H9 (cell line): ENCODE results near the gene ITPK1. TPM values are rescaled to one million over a fixed set of nuclear protein-coding genes. Genes with fewer than 3 reads are reported as not detected.

Experiments used
- DNase-seq: peaks from one replicate; pipeline ENCODE4 v3.0.0-alpha.2; 2017
- H2AFZ ChIP-seq: one replicate; pipeline ENCODE4 v1.6.1; 2013; ENCODE audit warnings: mild to moderate bottlenecking, low read length, control low read depth, moderate library complexity
- H2AK5ac ChIP-seq: 2 replicates; pipeline ENCODE4 v1.6.1; 2013; ENCODE audit warnings: low read length, control low read depth, mixed read lengths; ENCODE audit not compliant: insufficient read length
- H2BK120ac ChIP-seq: one replicate; pipeline ENCODE4 v1.6.1; 2013; ENCODE audit warnings: low read depth, mild to moderate bottlenecking, low read length, control low read depth, inconsistent platforms; ENCODE audit not compliant: poor library complexity, severe bottlenecking
- H2BK12ac ChIP-seq: 2 replicates; pipeline ENCODE4 v1.6.1; 2013; ENCODE audit warnings: low read length, control low read depth, mixed read lengths, low read depth; ENCODE audit not compliant: insufficient read length
- H2BK15ac ChIP-seq: 2 replicates; pipeline ENCODE4 v1.6.1; 2013; ENCODE audit warnings: low read depth, low read length, control low read depth
- H2BK20ac ChIP-seq: one replicate; pipeline ENCODE4 v1.6.1; 2013; ENCODE audit warnings: low read depth, mild to moderate bottlenecking, low read length, control low read depth, inconsistent platforms; ENCODE audit not compliant: poor library complexity, severe bottlenecking
- H2BK5ac ChIP-seq: 2 replicates; pipeline ENCODE4 v1.6.1; 2013; ENCODE audit warnings: low read length, control low read depth, mixed read lengths; ENCODE audit not compliant: insufficient read length
- H3K14ac ChIP-seq: 2 replicates; pipeline ENCODE4 v1.6.1; 2013; ENCODE audit warnings: low read length, control low read depth; ENCODE audit not compliant: insufficient read depth
- H3K18ac ChIP-seq: 2 replicates; pipeline ENCODE4 v1.6.1; 2013; ENCODE audit warnings: low read depth, mild to moderate bottlenecking, mixed read lengths, low read length, control low read depth; ENCODE audit not compliant: insufficient read length
- H3K23ac ChIP-seq: 2 replicates; pipeline ENCODE4 v1.6.1; 2013; ENCODE audit warnings: low read length, control low read depth, mixed read lengths, low read depth; ENCODE audit not compliant: insufficient read length
- H3K23me2 ChIP-seq: 2 replicates; pipeline ENCODE4 v1.6.1; 2013; ENCODE audit warnings: low read depth, mild to moderate bottlenecking, mixed read lengths, low read length, control low read depth; ENCODE audit not compliant: insufficient read length, poor library complexity, severe bottlenecking
- H3K27ac ChIP-seq: 2 replicates; pipeline ENCODE4 v1.5.1; 2013; ENCODE audit warnings: low read length, control low read depth, mixed read lengths, low read depth; ENCODE audit not compliant: insufficient read length
- H3K27me3 ChIP-seq: 2 replicates; pipeline ENCODE4 v1.6.1; 2013; ENCODE audit warnings: low read length, control low read depth, inconsistent platforms; ENCODE audit not compliant: insufficient read depth
- H3K4ac ChIP-seq: 2 replicates; pipeline ENCODE4 v1.6.1; 2013; ENCODE audit warnings: low read depth, mild to moderate bottlenecking, control low read depth, inconsistent platforms, low read length, moderate library complexity
- H3K4me1 ChIP-seq: 2 replicates; pipeline ENCODE4 v1.6.1; 2013; ENCODE audit warnings: low read length, control low read depth, inconsistent platforms; ENCODE audit not compliant: insufficient read depth
- H3K4me2 ChIP-seq: 2 replicates; pipeline ENCODE4 v1.6.1; 2013; ENCODE audit warnings: low read length, control low read depth, mixed read lengths; ENCODE audit not compliant: insufficient read length, insufficient read depth
- H3K56ac ChIP-seq: 2 replicates; pipeline ENCODE4 v1.6.1; 2013; ENCODE audit warnings: low read depth, mild to moderate bottlenecking, mixed read lengths, low read length, control low read depth; ENCODE audit not compliant: insufficient read length
- H3K79me1 ChIP-seq: 2 replicates; pipeline ENCODE4 v1.6.1; 2013; ENCODE audit warnings: low read depth, mild to moderate bottlenecking, moderate library complexity, low read length, control low read depth, inconsistent platforms; ENCODE audit not compliant: insufficient read depth, poor library complexity, severe bottlenecking
- H3K79me2 ChIP-seq: 2 replicates; pipeline ENCODE4 v1.6.1; 2013; ENCODE audit warnings: low read length, control low read depth, inconsistent platforms; ENCODE audit not compliant: insufficient read depth
- H3K9ac ChIP-seq: 2 replicates; pipeline ENCODE4 v1.6.1; 2013; ENCODE audit warnings: low read length, control low read depth, mixed read lengths; ENCODE audit not compliant: insufficient read length; ENCODE audit errors: extremely low read depth
- H3K9me3 ChIP-seq: one replicate; pipeline ENCODE4 v1.6.1; 2013; ENCODE audit warnings: low read depth, low read length, inconsistent platforms; ENCODE audit not compliant: control insufficient read depth
- H3T11ph ChIP-seq: one replicate; pipeline ENCODE4 v1.6.1; 2013; ENCODE audit warnings: mild to moderate bottlenecking, low read length, control low read depth, inconsistent platforms
- H4K20me1 ChIP-seq: one replicate; pipeline ENCODE4 v1.6.1; 2013; ENCODE audit not compliant: control insufficient read depth, insufficient read length, insufficient read depth
- H4K5ac ChIP-seq: 2 replicates; pipeline ENCODE4 v1.6.1; 2013; ENCODE audit warnings: low read depth, mild to moderate bottlenecking, mixed read lengths, low read length, control low read depth; ENCODE audit not compliant: insufficient read length
- H4K8ac ChIP-seq: replicated peaks from 2 replicates; pipeline ENCODE4 v1.6.1; 2013; ENCODE audit warnings: low read length, control low read depth, mixed read lengths, low read depth; ENCODE audit not compliant: insufficient read length
- H4K91ac ChIP-seq: 2 replicates; pipeline ENCODE4 v1.6.1; 2013; ENCODE audit warnings: low read depth, mild to moderate bottlenecking, moderate library complexity, mixed read lengths, low read length, control low read depth; ENCODE audit not compliant: insufficient read length
- H3K27ac Mint-ChIP-seq, 3 experiments: 2 replicates in 2 of 3; 3 replicates in 1 of 3; pipeline ENCODE4 v1.8.0; 2020 to 2021; ENCODE audit warnings: mixed read lengths in 3 of 3, mild to moderate bottlenecking in 1 of 3, moderate library complexity in 1 of 3
- H3K27me3 Mint-ChIP-seq: 2 replicates; pipeline ENCODE4 v1.8.0; 2021; ENCODE audit warnings: low read depth, mild to moderate bottlenecking, moderate library complexity, mixed read lengths
- H3K36me3 Mint-ChIP-seq, 3 experiments: 2 replicates in 2 of 3; 3 replicates in 1 of 3; pipeline ENCODE4 v1.8.0; 2020 to 2021; ENCODE audit warnings: low read depth in 3 of 3, mixed read lengths in 3 of 3; ENCODE audit not compliant: insufficient read depth in 1 of 3
- H3K4me1 Mint-ChIP-seq, 2 experiments: 2 replicates each; pipeline ENCODE4 v1.8.0; 2020; ENCODE audit warnings: mixed read lengths in 2 of 2
- H3K4me3 Mint-ChIP-seq, 2 experiments: 2 replicates in 1 of 2; 3 replicates in 1 of 2; pipeline ENCODE4 v1.8.0; 2020 to 2021; ENCODE audit warnings: mild to moderate bottlenecking in 2 of 2, mixed read lengths in 2 of 2, moderate library complexity in 1 of 2
- H3K9me3 Mint-ChIP-seq, 2 experiments: 2 replicates in 1 of 2; 3 replicates in 1 of 2; pipeline ENCODE4 v1.8.0; 2020; ENCODE audit warnings: mild to moderate bottlenecking in 2 of 2, mixed read lengths in 2 of 2, moderate library complexity in 1 of 2
- WGBS: extraction: QIAGEN DNeasy Blood & Tissue Kit; methylation state at CpG from one replicate; pipeline ENCODE4 v1.1.7; 2013; ENCODE audit warnings: missing lambda C conversion rate, low lambda C conversion rate, mixed read lengths; ENCODE audit not compliant: insufficient read length; ENCODE audit errors: extremely low coverage; 5-methylcytosine and 5-hydroxymethylcytosine counted together
- total RNA-seq: library from RNA; stranded (reverse); gene quantifications from 2 replicates; pipeline ENCODE4 v1.2.1, GENCODE V29; 2021
- TF ChIP-seq, protein P1 (sequence below): fragments of 200-600 bp; sonication (generic); conservative IDR thresholded peaks from 3 replicates; pipeline ENCODE4 v1.8.0; 2021; ENCODE audit warnings: antibody characterized with exemption, mild to moderate bottlenecking

The ITPK1 gene
- total RNA-seq, 1 experiment from 2014 or later, result 92.7 TPM

DNA sequence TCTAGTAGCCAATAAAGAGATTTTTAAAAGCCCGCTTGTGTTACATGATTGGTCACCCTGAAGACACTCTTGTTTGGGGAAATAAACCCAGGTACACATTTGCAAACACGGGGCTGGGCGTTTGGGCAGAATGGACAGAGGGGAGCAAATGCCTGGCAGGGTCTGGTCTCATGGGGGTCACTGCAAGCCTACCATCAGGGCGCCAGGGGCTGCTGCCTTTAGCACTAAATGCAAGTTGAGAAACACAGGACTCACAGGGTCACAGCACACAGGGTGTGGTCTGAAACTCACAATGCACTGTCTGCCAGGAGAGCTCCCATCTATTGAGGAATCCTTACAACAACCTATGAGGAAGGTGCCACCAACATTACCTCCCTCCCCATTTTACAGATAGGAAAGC is 130.2 kb downstream of the ITPK1 start:
- H3K23ac ChIP-seq, result no peak overlapping the region
- no peak overlapping the region for H2BK12ac ChIP-seq
- no peaks in the 10 kb centered on the region for H3K27me3 Mint-ChIP-seq
- H3T11ph ChIP-seq, result no peak overlapping the region
- H3K4me3 Mint-ChIP-seq, result no peak overlapping the region
- H3K79me1 ChIP-seq, result no peaks in the 10 kb centered on the region
- no peaks in the 10 kb centered on the region for H3K9me3 ChIP-seq
- H2BK20ac ChIP-seq, result no peak overlapping the region
- no peak overlapping the region for H2AFZ ChIP-seq
- no peak overlapping the region for H3K27ac Mint-ChIP-seq
- DNase-seq, result no peak
- peaks cover 11 to 12% of the 10 kb centered on the region in 2 experiments for H3K9me3 Mint-ChIP-seq
- no peak overlapping the region for H3K14ac ChIP-seq
- no peak overlapping the region for H3K9ac ChIP-seq
- no peak overlapping the region for H2AK5ac ChIP-seq
- no peak overlapping the region for H3K18ac ChIP-seq
- H3K56ac ChIP-seq, result no peak overlapping the region
- peaks cover 23 to 42% (median 23%) of the 10 kb centered on the region in 3 experiments for H3K36me3 Mint-ChIP-seq
- no peak overlapping the region for H2BK5ac ChIP-seq
- H4K91ac ChIP-seq, result no peak overlapping the region
- no peak overlapping the region for H3K4me2 ChIP-seq
- no peaks in the 10 kb centered on the region for H3K23me2 ChIP-seq
- no peaks in the 10 kb centered on the region for H3K4me1 ChIP-seq
- H3K4ac ChIP-seq, result no peak overlapping the region
- TF ChIP-seq, protein P1, sequence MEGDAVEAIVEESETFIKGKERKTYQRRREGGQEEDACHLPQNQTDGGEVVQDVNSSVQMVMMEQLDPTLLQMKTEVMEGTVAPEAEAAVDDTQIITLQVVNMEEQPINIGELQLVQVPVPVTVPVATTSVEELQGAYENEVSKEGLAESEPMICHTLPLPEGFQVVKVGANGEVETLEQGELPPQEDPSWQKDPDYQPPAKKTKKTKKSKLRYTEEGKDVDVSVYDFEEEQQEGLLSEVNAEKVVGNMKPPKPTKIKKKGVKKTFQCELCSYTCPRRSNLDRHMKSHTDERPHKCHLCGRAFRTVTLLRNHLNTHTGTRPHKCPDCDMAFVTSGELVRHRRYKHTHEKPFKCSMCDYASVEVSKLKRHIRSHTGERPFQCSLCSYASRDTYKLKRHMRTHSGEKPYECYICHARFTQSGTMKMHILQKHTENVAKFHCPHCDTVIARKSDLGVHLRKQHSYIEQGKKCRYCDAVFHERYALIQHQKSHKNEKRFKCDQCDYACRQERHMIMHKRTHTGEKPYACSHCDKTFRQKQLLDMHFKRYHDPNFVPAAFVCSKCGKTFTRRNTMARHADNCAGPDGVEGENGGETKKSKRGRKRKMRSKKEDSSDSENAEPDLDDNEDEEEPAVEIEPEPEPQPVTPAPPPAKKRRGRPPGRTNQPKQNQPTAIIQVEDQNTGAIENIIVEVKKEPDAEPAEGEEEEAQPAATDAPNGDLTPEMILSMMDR, result no peak
- no peak overlapping the region for H2BK15ac ChIP-seq
- no peak overlapping the region for H4K8ac ChIP-seq
- H2BK120ac ChIP-seq, result no peak overlapping the region
- H3K4me1 Mint-ChIP-seq, result peaks cover 0 to 3% of the 10 kb centered on the region in 2 experiments; a peak in 1 of 4 replicates
- H4K20me1 ChIP-seq, result no peaks in the 10 kb centered on the region
- no CpG with 5 or more reads among the region's 4 CpGs for WGBS
- no peaks in the 10 kb centered on the region; the same call in 1 of the 2 replicates for H3K79me2 ChIP-seq
- H4K5ac ChIP-seq, result no peak overlapping the region
- H3K27ac ChIP-seq, result no peak overlapping the region
- H3K27me3 ChIP-seq, result no peaks in the 10 kb centered on the region
